GM12878 (cell line): ENCODE results near the gene PPIE. TPM values are rescaled to one million over a fixed set of nuclear protein-coding genes. Genes with fewer than 3 reads are reported as not detected.

ENCODE experiments used
- ATAC-seq: fragments of 200-7000 bp; cut with Tn5 transposase; 3 replicates; pipeline ENCODE4 v1.9.1; 2020; ENCODE audit warnings: mild to moderate bottlenecking, moderate library complexity
- BruUV-seq: library from RNA; stranded (reverse); fragments of 400-500 nt; replicated peaks from 2 replicates; lab custom pipeline; 2021; lab: Mats Ljungman, UMichigan
- CTCF ChIA-PET: fragments of 300-600 bp; sonication (Branson Sonifier 250); formaldehyde crosslinking; extraction: SDS; loops from one replicate; lab custom pipeline; 2021; ENCODE audit warnings: inconsistent platforms; lab: Yijun Ruan, JAX
- POLR2A ChIA-PET: fragments of 350-600 bp; formaldehyde crosslinking; extraction: SDS; loops from one replicate; lab custom pipeline; 2021; ENCODE audit warnings: inconsistent platforms; lab: Charles Lee
- RAD21 ChIA-PET: fragments of 300-600 bp; sonication (Branson Sonifier 250); formaldehyde crosslinking; loops from one replicate; lab custom pipeline; 2023; ENCODE audit warnings: antibody characterized with exemption; ENCODE audit not compliant: unreplicated experiment; lab: Charles Lee
- SMC1A ChIA-PET: fragments of 300-600 bp; sonication (Branson Sonifier 250); formaldehyde crosslinking; loops from one replicate; lab custom pipeline; 2023; ENCODE audit not compliant: unreplicated experiment, uncharacterized antibody; lab: Charles Lee
- DNase-seq: peaks from one replicate; pipeline ENCODE4 v3.0.0-alpha.2; 2011; ENCODE audit warnings: low read depth, low spot score
- FAIRE-seq: peaks from 3 replicates; lab custom pipeline; 2011; peaks lifted over from hg19 to GRCh38; lab: Jason Lieb, UNC
- H2AFZ ChIP-seq: 2 replicates; pipeline ENCODE4 v1.6.0; 2011; ENCODE audit warnings: low read depth, low read length, control low read depth; ENCODE audit not compliant: control insufficient read depth
- H3K27ac ChIP-seq: 2 replicates; pipeline ENCODE4 v1.5.1; 2011; ENCODE audit warnings: control low read depth; ENCODE audit not compliant: control insufficient read depth, insufficient read depth
- H3K27me3 ChIP-seq, 2 experiments: replicated peaks in 1 of 2; 2 replicates each; pipeline versions ENCODE4 v1.6.0 to v1.6.1; 2011; ENCODE audit warnings: low read length in 1 of 2; ENCODE audit not compliant: control insufficient read depth in 2 of 2, insufficient read depth in 2 of 2
- H3K36me3 ChIP-seq, 2 experiments: 2 replicates each; pipeline ENCODE4 v1.5.1; 2011; ENCODE audit warnings: low read length in 1 of 2; ENCODE audit not compliant: control insufficient read depth in 2 of 2, insufficient read depth in 2 of 2
- H3K4me1 ChIP-seq: 2 replicates; pipeline ENCODE4 v1.6.1; 2011; ENCODE audit warnings: mild to moderate bottlenecking, low read length, moderate library complexity, mixed read lengths; ENCODE audit not compliant: control insufficient read depth, insufficient read depth
- H3K4me2 ChIP-seq: 2 replicates; pipeline ENCODE4 v1.6.0; 2011; ENCODE audit warnings: control low read depth; ENCODE audit not compliant: control insufficient read depth, insufficient read depth
- H3K4me3 ChIP-seq: fragments of 200-600 bp; sonication (generic); 2 replicates; pipeline ENCODE4 v1.5.1; 2016
- H3K79me2 ChIP-seq: 2 replicates; pipeline ENCODE4 v1.6.0; 2011; ENCODE audit warnings: low read length; ENCODE audit not compliant: control insufficient read depth, insufficient read depth
- H3K9ac ChIP-seq: 2 replicates; pipeline ENCODE4 v1.8.0; 2011; ENCODE audit warnings: low read length, control low read depth, mixed read lengths; ENCODE audit not compliant: control insufficient read depth, insufficient read depth
- H3K9me3 ChIP-seq: replicated peaks from 3 replicates; pipeline ENCODE4 v1.5.1; 2011; ENCODE audit warnings: mild to moderate bottlenecking, low read length; ENCODE audit not compliant: control insufficient read depth, insufficient read depth
- H4K20me1 ChIP-seq: 2 replicates; pipeline ENCODE4 v1.6.0; 2011; ENCODE audit not compliant: control insufficient read depth, insufficient read depth
- ATF2 ChIP-seq: IDR thresholded peaks from 2 replicates; pipeline ENCODE4 v1.6.1; 2012; ENCODE audit warnings: low read length, inconsistent platforms
- CBX3 ChIP-seq: fragments of 200-600 bp; sonication (generic); IDR thresholded peaks from 2 replicates; pipeline ENCODE4 v1.6.1; 2016; ENCODE audit warnings: low read depth, borderline replicate concordance
- NBN ChIP-seq: fragments of 450-650 bp; IDR thresholded peaks from 2 replicates; pipeline ENCODE4 v1.6.1; 2016
- NKRF ChIP-seq: fragments of 450-650 bp; conservative IDR thresholded peaks from 2 replicates; pipeline ENCODE4 v1.6.1; 2017; ENCODE audit warnings: mild to moderate bottlenecking, moderate library complexity
- POLR2AphosphoS5 ChIP-seq: IDR thresholded peaks from 2 replicates; pipeline ENCODE4 v1.6.1; 2011; ENCODE audit warnings: mild to moderate bottlenecking, low read length, inconsistent platforms
- PRDM15 ChIP-seq: fragments of 450-650 bp; formaldehyde crosslinking; IDR thresholded peaks from 2 replicates; pipeline ENCODE4 v1.4.0; 2020; ENCODE audit warnings: mild to moderate bottlenecking, moderate library complexity
- RFX5 ChIP-seq: IDR thresholded peaks from 2 replicates; pipeline ENCODE4 v1.6.1; 2011; ENCODE audit warnings: low read depth, low read length, improper control_type of control experiment
- SPI1 ChIP-seq: IDR thresholded peaks from 2 replicates; pipeline ENCODE4 v1.6.1; 2011; ENCODE audit warnings: low read depth, mild to moderate bottlenecking, low read length, moderate library complexity, borderline replicate concordance; ENCODE audit not compliant: insufficient read depth
- SRF ChIP-seq, 2 experiments: IDR thresholded peaks; 2 replicates each; pipeline ENCODE4 v1.6.1; 2011; ENCODE audit warnings: low read depth in 2 of 2, low read length in 2 of 2, mild to moderate bottlenecking in 1 of 2, moderate library complexity in 1 of 2
- TARDBP ChIP-seq: IDR thresholded peaks from 2 replicates; pipeline ENCODE4 v1.6.1; 2016; ENCODE audit warnings: borderline replicate concordance
- WRNIP1 ChIP-seq: IDR thresholded peaks from 2 replicates; pipeline ENCODE4 v1.6.1; 2011; ENCODE audit warnings: low read depth, low read length, improper control_type of control experiment, borderline replicate concordance
- YBX1 ChIP-seq: fragments of 450-650 bp; IDR thresholded peaks from 2 replicates; pipeline ENCODE4 v1.6.1; 2016; ENCODE audit warnings: antibody characterized with exemption
- ZNF24 ChIP-seq: fragments of 450-650 bp; IDR thresholded peaks from 2 replicates; pipeline ENCODE4 v1.6.1; 2017; ENCODE audit warnings: antibody characterized with exemption, mild to moderate bottlenecking
- ZNF274 ChIP-seq: IDR thresholded peaks from one replicate; pipeline ENCODE4 v1.8.0; 2011; ENCODE audit not compliant: insufficient read length, insufficient read depth
- WGBS: methylation state at CpG from one replicate; pipeline ENCODE4 v1.1.6; 2016; ENCODE audit warnings: low lambda C conversion rate; ENCODE audit not compliant: insufficient replicate concordance, insufficient coverage; ENCODE audit errors: missing lambda C conversion rate; 5-methylcytosine and 5-hydroxymethylcytosine counted together
- in situ Hi-C: fragments of 300-500 bp; cut with MboI; formaldehyde crosslinking; loops from 9 replicates; pipeline ENCODE4 v1.14.3; 2018; ENCODE audit warnings: mixed read lengths
- intact Hi-C: fragments of 100-400 bp; cut with micrococcal nuclease; formaldehyde crosslinking; loops from one replicate; pipeline ENCODE4 v1.14.2; 2022; ENCODE audit not compliant: unreplicated experiment
- polyA plus RNA-seq, 11 experiments: library from polyadenylated mRNA; depleted of rRNA in 4 of 11; unstranded in 6 of 11; stranded (reverse) in 5 of 11; fragments of >200 nt; fragmentation: Nextera tagmentation in 4 of 11; fragmentation: Illumina TruSeq in 1 of 11; extraction: Ambion mirVana in 4 of 11; extraction: Trizol in 1 of 11; gene quantifications; 1 replicate in 1 of 11; 2 replicates in 10 of 11; pipeline versions ENCODE4 v1.2.1 to v1.2.3, GENCODE V29; 2011 to 2016; ENCODE audit warnings: inconsistent platforms in 2 of 11, missing spikeins in 2 of 11, low read depth in 1 of 11
- total RNA-seq, 4 experiments: library from RNA; depleted of rRNA in 3 of 4; stranded (reverse); fragments of >200 nt in 3 of 4; fragmentation: Illumina TruSeq in 1 of 4; extraction: Trizol in 1 of 4; gene quantifications; 2 replicates each; pipeline versions ENCODE4 v1.2.1 to v1.2.3, GENCODE V29; 2013 to 2021

The PPIE gene
- total and polyA plus RNA-seq, 10 of the 15 experiments (the other 5 are each of a cell fraction or from before 2014, with no cell fraction given), result 36.6 to 163 (median 70.1) TPM

- Histone ChIP-seq H3K4me2 (no peak overlapping the region), H3K9me3 (no peaks in the 10 kb centered on the region), H3K9ac (no peak overlapping the region), H3K36me3 (no peaks in the 10 kb centered on the region), H3K79me2 (no peaks in the 10 kb centered on the region), H3K27me3 (no peaks in the 10 kb centered on the region), H3K4me1 (peaks cover 6% of the 10 kb centered on the region), H3K4me3 (no peak overlapping the region), H2AFZ (no peak overlapping the region), H3K27ac (no peak overlapping the region), H4K20me1 (no peaks in the 10 kb centered on the region)
- ATAC-seq, result no peak
- CTCF ChIA-PET, result interaction anchor here (0.7 to 5.2 kb wide), 24 partner anchors 10 to 278 kb away, joined by 3 to 39 read pairs (median 5); partner anchors contain the start of gene NT5C1A
- RAD21 ChIA-PET, result interaction anchor here (0.6 to 3.4 kb wide), 7 partner anchors 11 to 406 kb away, joined by 3 to 9 read pairs (median 4); partner anchors contain the start of genes BMP8B and PPIE
- WGBS, result 63% methylated on average over 3 of the region's 3 CpGs
- intact Hi-C loops (no loop called here), in situ Hi-C loops (no loop called here)
- BruUV-seq, result no TSS peak
- no peak for FAIRE-seq
- DNase-seq, result no peak
- TF ChIP-seq SPI1 (no peak), ZNF274 (no peak), ZNF24 (no peak), NBN (no peak), ATF2 (no peak), RFX5 (no peak), PRDM15 (CRISPR knock-in tag) (no peak), CBX3 (no peak), NKRF (no peak), TARDBP (no peak), POLR2AphosphoS5 (no peak), YBX1 (no peak), SRF (IDR thresholded peaks at IDR 0.05; ENCODE audit: low read depth in 2 of 2, low read length in 2 of 2) (no peak), WRNIP1 (no peak)
- SMC1A ChIA-PET, result interaction anchor here (0.6 to 1.5 kb wide), 9 partner anchors 16 to 194 kb away, joined by 3 to 4 read pairs (median 3); no protein-coding TSS in a partner anchor
- POLR2A ChIA-PET, result no interaction called here
Observed at GRCh38 chr1:39800471-39800835, 61.8 kb downstream of the PPIE start.
